GM19468 (cell line): ENCODE data around the gene GJD3.

Experiments
- ATAC-seq: cut with Tn5 transposase; IDR thresholded peaks from one replicate; pipeline ENCODE4 v1.9.1; 2021; ENCODE audit warnings: mild to moderate bottlenecking, moderate library complexity, moderate number of reproducible peaks; ENCODE audit not compliant: unreplicated experiment; ENCODE audit errors: extremely low read depth

GJD3 gene

DNA sequence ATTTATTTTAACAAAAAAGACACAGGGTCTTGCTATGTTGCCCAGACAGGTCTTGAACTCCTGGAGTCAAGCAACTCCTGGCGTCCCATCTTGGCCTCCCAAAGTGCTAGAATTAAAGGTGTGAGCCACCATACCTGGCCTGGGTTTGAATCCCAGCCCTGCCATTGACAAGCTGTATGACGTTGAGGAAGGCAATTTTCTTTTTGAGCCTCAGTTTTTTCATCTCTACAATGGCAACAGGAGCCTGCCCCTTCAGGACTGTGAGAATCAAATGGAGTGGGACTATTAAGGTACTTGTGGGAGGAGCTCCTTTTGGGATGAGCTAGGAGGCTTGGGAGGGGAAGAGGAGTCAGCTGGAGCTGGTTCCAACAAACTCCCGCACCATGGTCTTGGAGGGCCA, 49.3 kb downstream of the GJD3 start:
- no peak for ATAC-seq

DNA sequence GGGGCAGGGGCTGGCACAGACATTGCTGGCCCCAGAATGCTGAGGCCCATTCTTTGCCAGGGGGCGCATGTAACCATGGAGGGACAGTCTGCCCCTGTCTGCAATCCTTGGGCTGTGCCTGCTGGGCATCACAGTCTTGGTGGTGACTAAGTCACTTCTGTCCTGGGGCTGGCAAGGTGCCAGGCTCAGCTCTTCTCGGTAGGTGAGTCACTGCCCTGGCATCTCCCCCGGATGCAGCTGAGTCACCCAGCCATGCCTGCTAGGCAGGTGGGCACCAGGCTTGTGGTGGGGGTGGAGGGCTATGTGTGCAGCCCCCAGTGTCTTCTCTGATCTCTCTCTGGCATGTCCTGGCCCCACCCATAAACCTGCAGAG, 50.0 kb downstream of the GJD3 start:
- ATAC-seq, result no peak

DNA sequence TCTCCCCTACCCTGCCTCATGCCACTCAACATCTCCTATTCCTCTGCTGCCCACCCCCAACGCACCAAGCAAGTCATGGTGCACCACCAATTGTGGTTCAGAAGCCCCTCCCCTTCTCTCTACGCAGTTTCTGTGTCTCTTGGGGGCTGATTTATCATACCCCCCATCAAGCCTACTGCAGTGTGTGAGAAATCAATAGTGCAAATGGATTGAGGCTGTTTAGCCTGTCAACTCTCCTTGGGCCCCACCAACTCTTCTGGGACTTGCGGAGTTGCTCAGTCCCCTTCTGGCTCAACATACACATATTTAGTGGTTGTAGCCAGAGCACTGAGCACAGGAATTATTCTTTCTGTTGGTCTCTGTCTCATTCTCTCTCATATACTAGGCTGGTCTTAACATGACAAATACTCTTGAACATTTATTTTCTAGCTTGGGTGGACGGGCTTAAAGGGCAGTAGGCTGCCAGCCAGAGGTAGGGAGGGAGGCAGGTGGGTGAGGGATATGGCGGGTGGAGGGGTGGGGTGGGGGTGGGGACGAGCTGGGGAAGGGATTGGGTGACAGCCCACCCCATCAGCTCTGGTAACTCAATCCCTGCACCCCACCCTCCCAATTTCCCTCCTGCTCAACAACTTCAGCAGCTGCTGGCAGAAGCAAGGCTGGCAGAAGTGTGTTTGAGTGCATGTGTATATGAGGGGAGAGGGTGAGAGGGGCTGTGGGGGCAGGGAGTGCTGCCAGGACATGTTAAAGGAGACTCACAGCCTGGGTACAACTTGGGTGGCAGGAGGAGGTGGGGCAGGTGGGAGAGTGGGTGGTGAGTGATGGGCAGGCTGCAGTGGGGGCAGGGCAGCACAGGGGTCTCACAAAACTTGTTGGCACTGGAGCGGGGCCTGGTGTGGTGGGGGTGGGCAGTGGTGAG, 50.6 kb downstream of the GJD3 start:
- no peak for ATAC-seq
